Stimulated activated CD8-positive, alpha-beta memory T cell treated with anti-CD3 and anti-CD28 coated beads, Interleukin-12 subunit alpha, Interleukin-12 subunit beta, amount 100 ng/mL, for 24 hours (primary cell): ENCODE measurements around the gene ABI2.

ENCODE experiments used
- DNase-seq: peaks from one replicate; pipeline ENCODE4 v3.0.0-alpha.2; 2020; ENCODE audit errors: extremely low read depth

The ABI2 gene

DNA sequence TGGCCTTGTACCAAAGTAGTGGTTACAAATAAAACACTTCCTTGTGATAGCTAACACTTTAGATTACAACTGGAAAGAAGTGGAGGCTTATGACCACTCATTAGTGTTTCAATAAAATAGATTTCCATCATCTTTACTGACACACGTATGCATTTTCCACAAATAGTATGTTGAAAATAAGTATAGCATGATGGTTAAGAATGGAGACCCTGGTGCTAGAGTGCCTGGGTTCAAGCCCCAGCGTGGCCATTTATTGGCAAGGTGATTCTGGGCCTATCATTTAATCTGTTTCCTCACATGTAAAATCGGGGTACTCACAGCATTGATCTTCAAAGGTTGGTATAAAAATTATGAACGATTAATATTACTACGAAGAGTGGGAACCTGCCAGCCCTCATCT lies 152.4 kb downstream of the ABI2 start:
- DNase-seq: no peak

- no peak for DNase-seq
These were observed 156.3 kb downstream of the ABI2 start for GRCh38 chr2:203484266-203485112.

DNA sequence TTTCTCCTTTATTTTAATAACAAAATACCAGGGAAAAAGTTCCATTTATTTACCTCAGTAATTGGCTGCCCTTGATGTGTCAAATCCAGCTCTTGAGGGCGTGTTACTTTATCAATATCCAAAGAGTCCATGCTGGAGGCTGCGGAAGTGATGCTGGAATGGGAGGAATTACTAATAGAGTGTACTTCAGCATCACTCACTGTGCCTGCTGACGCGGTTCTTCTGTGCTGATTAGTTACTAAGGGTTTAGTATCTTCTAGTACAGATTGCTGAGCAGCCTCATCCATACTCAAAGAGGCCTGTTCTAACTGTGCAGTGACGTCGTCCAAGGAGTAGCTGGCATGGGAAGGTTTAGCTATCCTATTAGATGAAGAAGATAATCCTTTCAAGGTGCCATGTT lies 161.3 kb downstream of the ABI2 start:
- DNase-seq: no peak

- DNase-seq: no peak
These were observed 162.2 kb downstream of the ABI2 start for GRCh38 chr2:203490391-203490790.

- DNase-seq: no peak
These were observed 164.8 kb downstream of the ABI2 start for GRCh38 chr2:203492965-203493364.
